ENCODE measurements around the gene RCAN1.

GRCh38 chr21:34619841-34620665 lies 5.1 kb upstream of the RCAN1 start:
- no peak for TF ChIP-seq CTCF (IDR thresholded peaks at IDR 0.05; ENCODE audit: low read depth, low read length)
- TF ChIP-seq EZH2phosphoT487 (IDR thresholded peaks at IDR 0.05; ENCODE audit: low read depth), result no peak

Data from OCI-LY3 (cell line).